SK-N-SH treated with all-trans-retinoic acid at 6 μM for 48 hours (cell line): ENCODE measurements around the gene GRIK4.

ENCODE experiments used
- ATAC-seq: fragments of 200-7000 bp; cut with Tn5 transposase; 3 replicates; pipeline ENCODE4 v1.9.1; 2020; ENCODE audit warnings: mild to moderate bottlenecking, moderate library complexity
- ARNTL ChIP-seq: fragments of 450-650 bp; formaldehyde crosslinking; IDR thresholded peaks from 2 replicates; pipeline ENCODE4 v1.5.0; 2020; ENCODE audit warnings: low read depth, mild to moderate bottlenecking, moderate library complexity, borderline replicate concordance
- BACH2 ChIP-seq: fragments of 250-450 bp; sonication (Bioruptor Pico); IDR thresholded peaks from 2 replicates; pipeline ENCODE4 v1.9.0; 2021; ENCODE audit warnings: mild to moderate bottlenecking, borderline replicate concordance
- CREB5 ChIP-seq: fragments of 250-450 bp; sonication (Bioruptor Pico); IDR thresholded peaks from 2 replicates; pipeline ENCODE4 v1.5.1; 2020; ENCODE audit warnings: low read depth, mild to moderate bottlenecking, moderate library complexity
- ESRRG ChIP-seq: fragments of 250-450 bp; sonication (Bioruptor Pico); IDR thresholded peaks from 2 replicates; pipeline ENCODE4 v1.6.1; 2021; ENCODE audit warnings: mild to moderate bottlenecking
- GLIS3 ChIP-seq: fragments of 250-450 bp; sonication (Bioruptor Pico); IDR thresholded peaks from 2 replicates; pipeline ENCODE4 v1.5.0; 2020; ENCODE audit warnings: mild to moderate bottlenecking, moderate library complexity
- ISL1 ChIP-seq: fragments of 250-450 bp; sonication (Bioruptor Pico); IDR thresholded peaks from 2 replicates; pipeline ENCODE4 v2.1.2; 2022; ENCODE audit warnings: mild to moderate bottlenecking, moderate library complexity
- OSR1 ChIP-seq: fragments of 250-450 bp; sonication (Bioruptor Pico); IDR thresholded peaks from 2 replicates; pipeline ENCODE4 v1.8.0; 2022; ENCODE audit warnings: moderate library complexity, mild to moderate bottlenecking, inconsistent platforms
- PPARA ChIP-seq: fragments of 250-450 bp; sonication (Bioruptor Pico); IDR thresholded peaks from 2 replicates; pipeline ENCODE4 v1.5.0; 2020; ENCODE audit warnings: mild to moderate bottlenecking, borderline replicate concordance
- RARB ChIP-seq: fragments of 250-450 bp; sonication (Bioruptor Pico); IDR thresholded peaks from 2 replicates; pipeline ENCODE4 v1.8.0; 2021; ENCODE audit warnings: mild to moderate bottlenecking, moderate library complexity
- SNAI2 ChIP-seq: fragments of 250-450 bp; sonication (Bioruptor Pico); IDR thresholded peaks from 2 replicates; pipeline ENCODE4 v1.5.0; 2020; ENCODE audit warnings: mild to moderate bottlenecking, moderate library complexity
- TCF4 ChIP-seq: fragments of 250-450 bp; sonication (Bioruptor Pico); IDR thresholded peaks from 2 replicates; pipeline ENCODE4 v1.8.0; 2021; ENCODE audit warnings: mild to moderate bottlenecking, moderate library complexity, borderline replicate concordance
- TOX ChIP-seq: fragments of 250-450 bp; sonication (Bioruptor Pico); IDR thresholded peaks from 2 replicates; pipeline ENCODE4 v1.8.0; 2021; ENCODE audit warnings: mild to moderate bottlenecking, moderate library complexity, borderline replicate concordance
- TSHZ2 ChIP-seq: fragments of 250-450 bp; sonication (Bioruptor Pico); IDR thresholded peaks from 2 replicates; pipeline ENCODE4 v1.5.0; 2020; ENCODE audit warnings: mild to moderate bottlenecking, moderate library complexity
- ZC3H10 ChIP-seq: fragments of 250-450 bp; sonication (Bioruptor Pico); IDR thresholded peaks from 2 replicates; pipeline ENCODE4 v1.5.1; 2021; ENCODE audit warnings: mild to moderate bottlenecking, moderate library complexity
- ZFP3 ChIP-seq: fragments of 250-450 bp; sonication (Bioruptor Pico); IDR thresholded peaks from 2 replicates; pipeline ENCODE4 v1.5.0; 2020; ENCODE audit warnings: mild to moderate bottlenecking, moderate library complexity
- ZFP30 ChIP-seq: fragments of 450-650 bp; formaldehyde crosslinking; IDR thresholded peaks from 2 replicates; pipeline ENCODE4 v1.5.0; 2022; ENCODE audit warnings: mild to moderate bottlenecking, moderate library complexity
- ZNF565 ChIP-seq: fragments of 450-650 bp; formaldehyde crosslinking; conservative IDR thresholded peaks from 2 replicates; pipeline ENCODE4 v1.5.0; 2020; ENCODE audit warnings: low read depth, mild to moderate bottlenecking, moderate library complexity
- ZNF70 ChIP-seq: fragments of 450-650 bp; formaldehyde crosslinking; IDR thresholded peaks from 2 replicates; pipeline ENCODE4 v1.5.0; 2020; ENCODE audit warnings: mild to moderate bottlenecking, moderate library complexity
- ZNF8 ChIP-seq: fragments of 450-650 bp; formaldehyde crosslinking; IDR thresholded peaks from 2 replicates; pipeline ENCODE4 v1.5.0; 2020; ENCODE audit warnings: mild to moderate bottlenecking, moderate library complexity
- TF ChIP-seq, protein P1 (sequence below): fragments of 250-450 bp; sonication (Bioruptor Pico); IDR thresholded peaks from 2 replicates; pipeline ENCODE4 v1.8.0; 2021; ENCODE audit warnings: low read depth, mild to moderate bottlenecking, moderate library complexity, borderline replicate concordance
- TF ChIP-seq, protein P2 (sequence below): fragments of 250-450 bp; sonication (Bioruptor Pico); IDR thresholded peaks from 2 replicates; pipeline ENCODE4 v1.5.1; 2021; ENCODE audit warnings: mild to moderate bottlenecking, moderate library complexity
- TF ChIP-seq, protein P3 (sequence below): fragments of 250-450 bp; sonication (Bioruptor Pico); IDR thresholded peaks from 2 replicates; pipeline ENCODE4 v1.8.0; 2020; ENCODE audit warnings: mild to moderate bottlenecking, moderate library complexity, borderline replicate concordance

The GRIK4 gene

DNA sequence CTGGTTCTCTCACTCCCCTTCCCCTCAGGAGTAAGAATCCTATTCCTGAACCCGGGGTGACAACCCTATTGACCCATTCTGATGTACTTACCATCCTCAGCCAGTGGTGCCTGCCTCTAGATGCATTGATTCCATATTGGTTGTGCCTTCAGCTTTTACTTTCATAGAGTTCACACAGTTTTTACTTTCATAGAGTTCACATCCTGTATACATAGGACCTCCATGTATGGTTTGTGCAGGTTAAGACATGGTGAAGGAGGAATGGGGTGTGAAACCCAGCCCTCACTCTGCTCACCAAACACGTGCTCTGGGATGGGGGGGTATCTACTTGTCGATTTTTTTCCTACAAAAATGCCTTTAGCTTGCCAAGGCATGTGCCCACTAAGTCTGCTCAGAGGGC, 406.7 kb downstream of the GRIK4 start:
- no peak for ATAC-seq
- no peak for TF ChIP-seq ZFP3 (CRISPR knock-in tag)
- no peak for TF ChIP-seq OSR1 (CRISPR knock-in tag)
- no peak for TF ChIP-seq ISL1 (CRISPR knock-in tag)
- no peak for TF ChIP-seq BACH2 (CRISPR knock-in tag)
- TF ChIP-seq TCF4, result no peak
- TF ChIP-seq SNAI2 (CRISPR knock-in tag), result no peak

DNA sequence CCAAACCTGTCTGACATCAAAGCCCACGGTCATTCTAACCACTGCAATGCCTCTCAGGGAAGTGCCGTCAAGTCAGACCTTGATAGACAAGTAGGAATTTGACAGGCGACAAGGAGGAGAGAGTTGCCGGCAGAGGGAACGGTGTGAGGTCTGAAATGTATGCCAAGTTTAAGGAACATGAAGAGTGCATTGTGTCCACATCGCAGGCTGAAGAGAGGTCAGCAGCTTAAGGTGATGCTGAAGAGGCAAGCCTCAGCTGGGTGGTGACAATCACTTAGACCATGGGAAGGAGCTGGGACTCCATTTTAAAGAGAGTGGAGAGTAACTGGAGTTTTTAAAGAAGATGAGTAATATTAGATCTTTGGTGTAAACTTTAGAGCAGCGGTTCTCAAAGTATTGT, 407.5 kb downstream of the GRIK4 start:
- ATAC-seq, result no peak
- TF ChIP-seq TCF4 (no peak), TOX (CRISPR knock-in tag) (no peak), OSR1 (CRISPR knock-in tag) (no peak), PPARA (no peak), ESRRG (no peak), ZNF8 (CRISPR knock-in tag) (no peak), CREB5 (CRISPR knock-in tag) (no peak), RARB (CRISPR knock-in tag) (no peak), ZC3H10 (no peak), ZNF70 (no peak), BACH2 (CRISPR knock-in tag) (no peak), ISL1 (CRISPR knock-in tag) (no peak), ZFP30 (CRISPR knock-in tag) (no peak), GLIS3 (CRISPR knock-in tag) (no peak), ZFP3 (CRISPR knock-in tag) (no peak)

DNA sequence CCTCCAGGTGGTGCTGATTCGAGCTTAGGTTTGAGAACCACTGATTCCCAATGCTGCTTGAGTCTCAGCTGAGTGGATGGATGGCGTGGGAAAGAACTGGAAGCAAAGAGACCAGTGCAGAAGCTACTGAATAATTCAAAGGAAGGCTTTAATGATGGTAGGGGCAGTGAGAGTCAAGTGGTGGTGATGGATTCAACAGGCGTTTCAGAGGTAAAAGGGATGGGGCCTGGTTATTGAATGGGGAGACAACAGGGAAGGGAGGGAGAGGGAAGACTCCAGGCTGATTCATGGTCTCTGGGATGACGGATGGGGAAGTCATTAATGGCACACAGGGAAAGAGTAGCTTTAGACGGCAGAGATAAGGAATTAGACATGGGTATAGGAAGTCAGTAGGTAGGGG, 408.0 kb downstream of the GRIK4 start:
- TF ChIP-seq ISL1 (CRISPR knock-in tag) (no peak), GLIS3 (CRISPR knock-in tag) (no peak), BACH2 (CRISPR knock-in tag) (no peak), ZNF565 (CRISPR knock-in tag) (no peak), TCF4 (no peak), TSHZ2 (CRISPR knock-in tag) (no peak), ZC3H10 (no peak), CREB5 (CRISPR knock-in tag) (no peak), PPARA (no peak), ARNTL (CRISPR knock-in tag) (no peak), ZFP30 (CRISPR knock-in tag) (no peak)
- TF ChIP-seq, protein P1, sequence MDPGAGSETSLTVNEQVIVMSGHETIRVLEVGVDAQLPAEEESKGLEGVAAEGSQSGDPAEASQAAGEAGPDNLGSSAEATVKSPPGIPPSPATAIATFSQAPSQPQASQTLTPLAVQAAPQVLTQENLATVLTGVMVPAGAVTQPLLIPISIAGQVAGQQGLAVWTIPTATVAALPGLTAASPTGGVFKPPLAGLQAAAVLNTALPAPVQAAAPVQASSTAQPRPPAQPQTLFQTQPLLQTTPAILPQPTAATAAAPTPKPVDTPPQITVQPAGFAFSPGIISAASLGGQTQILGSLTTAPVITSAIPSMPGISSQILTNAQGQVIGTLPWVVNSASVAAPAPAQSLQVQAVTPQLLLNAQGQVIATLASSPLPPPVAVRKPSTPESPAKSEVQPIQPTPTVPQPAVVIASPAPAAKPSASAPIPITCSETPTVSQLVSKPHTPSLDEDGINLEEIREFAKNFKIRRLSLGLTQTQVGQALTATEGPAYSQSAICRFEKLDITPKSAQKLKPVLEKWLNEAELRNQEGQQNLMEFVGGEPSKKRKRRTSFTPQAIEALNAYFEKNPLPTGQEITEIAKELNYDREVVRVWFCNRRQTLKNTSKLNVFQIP (CRISPR knock-in tag), result no peak
- TF ChIP-seq, protein P2, sequence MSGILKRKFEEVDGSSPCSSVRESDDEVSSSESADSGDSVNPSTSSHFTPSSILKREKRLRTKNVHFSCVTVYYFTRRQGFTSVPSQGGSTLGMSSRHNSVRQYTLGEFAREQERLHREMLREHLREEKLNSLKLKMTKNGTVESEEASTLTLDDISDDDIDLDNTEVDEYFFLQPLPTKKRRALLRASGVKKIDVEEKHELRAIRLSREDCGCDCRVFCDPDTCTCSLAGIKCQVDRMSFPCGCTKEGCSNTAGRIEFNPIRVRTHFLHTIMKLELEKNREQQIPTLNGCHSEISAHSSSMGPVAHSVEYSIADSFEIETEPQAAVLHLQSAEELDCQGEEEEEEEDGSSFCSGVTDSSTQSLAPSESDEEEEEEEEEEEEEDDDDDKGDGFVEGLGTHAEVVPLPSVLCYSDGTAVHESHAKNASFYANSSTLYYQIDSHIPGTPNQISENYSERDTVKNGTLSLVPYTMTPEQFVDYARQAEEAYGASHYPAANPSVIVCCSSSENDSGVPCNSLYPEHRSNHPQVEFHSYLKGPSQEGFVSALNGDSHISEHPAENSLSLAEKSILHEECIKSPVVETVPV (CRISPR knock-in tag), result no peak
- TF ChIP-seq, protein P3, sequence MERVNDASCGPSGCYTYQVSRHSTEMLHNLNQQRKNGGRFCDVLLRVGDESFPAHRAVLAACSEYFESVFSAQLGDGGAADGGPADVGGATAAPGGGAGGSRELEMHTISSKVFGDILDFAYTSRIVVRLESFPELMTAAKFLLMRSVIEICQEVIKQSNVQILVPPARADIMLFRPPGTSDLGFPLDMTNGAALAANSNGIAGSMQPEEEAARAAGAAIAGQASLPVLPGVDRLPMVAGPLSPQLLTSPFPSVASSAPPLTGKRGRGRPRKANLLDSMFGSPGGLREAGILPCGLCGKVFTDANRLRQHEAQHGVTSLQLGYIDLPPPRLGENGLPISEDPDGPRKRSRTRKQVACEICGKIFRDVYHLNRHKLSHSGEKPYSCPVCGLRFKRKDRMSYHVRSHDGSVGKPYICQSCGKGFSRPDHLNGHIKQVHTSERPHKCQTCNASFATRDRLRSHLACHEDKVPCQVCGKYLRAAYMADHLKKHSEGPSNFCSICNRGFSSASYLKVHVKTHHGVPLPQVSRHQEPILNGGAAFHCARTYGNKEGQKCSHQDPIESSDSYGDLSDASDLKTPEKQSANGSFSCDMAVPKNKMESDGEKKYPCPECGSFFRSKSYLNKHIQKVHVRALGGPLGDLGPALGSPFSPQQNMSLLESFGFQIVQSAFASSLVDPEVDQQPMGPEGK, result no peak
- no peak for ATAC-seq
